Tibial artery (tissue), 4 donors: ENCODE results near the gene CHCHD4.

Source experiments
- DNase-seq, 2 donors: peaks; one replicate each; pipeline ENCODE4 v3.0.0-alpha.2; 2019
- H3K27ac ChIP-seq, 2 donors: fragments of 200-600 bp; sonication (generic) in 1 of 2; 1 replicate in 1 of 2; 2 replicates in 1 of 2; pipeline ENCODE4 v1.5.1; 2018 to 2019; ENCODE audit warnings: mild to moderate bottlenecking in 1 of 2
- H3K27me3 ChIP-seq, 2 donors: fragments of 200-600 bp; sonication (generic) in 1 of 2; one replicate each; pipeline versions ENCODE4 v1.5.1 to v1.6.0; 2016 to 2019
- H3K36me3 ChIP-seq, 3 donors: fragments of 200-600 bp; sonication (generic) in 2 of 3; one replicate each; pipeline ENCODE4 v1.5.1; 2016 to 2019; ENCODE audit warnings: mild to moderate bottlenecking in 2 of 3
- H3K4me1 ChIP-seq, 4 donors: fragments of 200-600 bp; sonication (generic) in 2 of 4; 1 replicate in 3 of 4; 2 replicates in 1 of 4; pipeline ENCODE4 v1.5.1; 2016 to 2019
- H3K4me3 ChIP-seq, 2 donors: fragments of 200-600 bp; sonication (generic) in 1 of 2; 1 replicate in 1 of 2; 2 replicates in 1 of 2; pipeline ENCODE4 v1.5.1; 2018 to 2019; ENCODE audit warnings: mild to moderate bottlenecking in 2 of 2
- H3K9me3 ChIP-seq, 3 donors: fragments of 200-600 bp; sonication (generic) in 1 of 3; one replicate each; pipeline ENCODE4 v1.5.1; 2016 to 2019
- CTCF ChIP-seq, 2 experiments: fragments of 200-600 bp in 1 of 2; fragments of 450-650 bp in 1 of 2; IDR thresholded peaks; one replicate each; pipeline ENCODE4 v1.5.1; 2017 to 2019; ENCODE audit warnings: antibody characterized with exemption in 2 of 2, mild to moderate bottlenecking in 1 of 2, moderate library complexity in 1 of 2
- intact Hi-C: fragments of 100-400 bp; cut with DNase I; formaldehyde crosslinking; loops from one replicate; pipeline ENCODE4 v1.15.0; 2023; ENCODE audit warnings: low total_unique reads

CHCHD4 gene

GRCh38 chr3:14153663-14154062 is 29.0 kb upstream of the CHCHD4 start:
- no peak overlapping the region for H3K27ac ChIP-seq
- intact Hi-C loops = no loop called here
- no peak for TF ChIP-seq CTCF (IDR thresholded peaks at IDR 0.05)
- H3K27me3 ChIP-seq = no peaks in the 10 kb centered on the region
- H3K4me3 ChIP-seq = no peak overlapping the region
- no peak for DNase-seq
- peaks cover 0 to 2% (median 0%) of the 10 kb centered on the region in 4 donors for H3K4me1 ChIP-seq
- H3K36me3 ChIP-seq = peaks cover 58 to 89% (median 68%) of the 10 kb centered on the region in 3 donors
- no peaks in the 10 kb centered on the region for H3K9me3 ChIP-seq

- Histone ChIP-seq H3K4me3 (no peak overlapping the region), H3K27ac (no peak overlapping the region), H3K4me1 (peaks cover 0 to 9% (median 2%) of the 10 kb centered on the region in 4 donors), H3K36me3 (peaks cover 51 to 89% (median 68%) of the 10 kb centered on the region in 3 donors), H3K27me3 (no peaks in the 10 kb centered on the region), H3K9me3 (no peaks in the 10 kb centered on the region)
- TF ChIP-seq CTCF (IDR thresholded peaks at IDR 0.05) = no peak
- intact Hi-C loops = no loop called here
- DNase-seq = no peak
Measured at GRCh38 chr3:14152963-14153355, 28.3 kb upstream of the CHCHD4 start.

GRCh38 chr3:14152233-14152962 is 27.7 kb upstream of the CHCHD4 start:
- Histone ChIP-seq H3K27me3 (no peaks in the 10 kb centered on the region), H3K36me3 (peaks cover 47 to 89% (median 68%) of the 10 kb centered on the region in 3 donors), H3K27ac (no peak overlapping the region), H3K9me3 (no peaks in the 10 kb centered on the region), H3K4me1 (peaks cover 0 to 14% (median 6%) of the 10 kb centered on the region in 4 donors), H3K4me3 (no peak overlapping the region)
- TF ChIP-seq CTCF (IDR thresholded peaks at IDR 0.05) = no peak
- no peak for DNase-seq
- intact Hi-C loops = no loop called here

- intact Hi-C loops = no loop called here
- H3K4me1 ChIP-seq = peaks cover 0 to 22% (median 13%) of the 10 kb centered on the region in 4 donors
- H3K4me3 ChIP-seq = no peak overlapping the region
- DNase-seq = no peak
- H3K27ac ChIP-seq = no peak overlapping the region
- peaks cover 46 to 89% (median 67%) of the 10 kb centered on the region in 3 donors for H3K36me3 ChIP-seq
- H3K27me3 ChIP-seq = no peaks in the 10 kb centered on the region
- no peak for TF ChIP-seq CTCF (IDR thresholded peaks at IDR 0.05)
- no peaks in the 10 kb centered on the region for H3K9me3 ChIP-seq
Measured at GRCh38 chr3:14151471-14152083, 26.9 kb upstream of the CHCHD4 start.

GRCh38 chr3:14150491-14151230 is 26.0 kb upstream of the CHCHD4 start:
- intact Hi-C loops = no loop called here
- no peak for DNase-seq
- peaks cover 38 to 89% (median 67%) of the 10 kb centered on the region in 3 donors for H3K36me3 ChIP-seq
- no peak overlapping the region for H3K4me3 ChIP-seq
- H3K4me1 ChIP-seq = peaks cover 0 to 32% (median 21%) of the 10 kb centered on the region in 4 donors
- no peaks in the 10 kb centered on the region for H3K9me3 ChIP-seq
- H3K27me3 ChIP-seq = no peaks in the 10 kb centered on the region
- no peak overlapping the region for H3K27ac ChIP-seq
- no peak for TF ChIP-seq CTCF (IDR thresholded peaks at IDR 0.05)
